ENCODE data around the gene CNTFR. TPM values are rescaled to one million over a fixed set of nuclear protein-coding genes. Genes with fewer than 3 reads are reported as not detected.

Gene CNTFR
- total RNA-seq, 4 donors from 2014 or later, result 19.7 to 146 (median 118) TPM

GRCh38 chr9:34588671-34589635, 571 bp downstream of the CNTFR start:
- H3K4me3 ChIP-seq, result peak overlapping the region; percentile 56 to 82 (median 67)
- H3K36me3 ChIP-seq, result no peaks in the 10 kb centered on the region
- intact Hi-C loops (cut with DNase I; ENCODE audit: low total_unique reads), result no loop called here
- peak in 1 of 2 donors; percentile 46 for DNase-seq
- H3K27ac ChIP-seq, result peak overlapping the region; percentile 66 to 93 (median 85)
- no peaks in the 10 kb centered on the region for H3K27me3 ChIP-seq
- no peak for TF ChIP-seq CTCF (IDR thresholded peaks at IDR 0.05 in 4 of 5, conservative IDR thresholded peaks at IDR 0.05 in 1 of 5)
- no peak for TF ChIP-seq POLR2A (IDR thresholded peaks at IDR 0.05)
- ATAC-seq, result peak in 1 of 2 donors; percentile 7
- in situ Hi-C loops (cut with MboI; ENCODE audit: low sequenced_read_pairs in 4 of 4), result no loop called here
- H3K4me1 ChIP-seq, result peaks cover 44 to 67% of the 10 kb centered on the region in 2 donors
- no peaks in the 10 kb centered on the region for H3K9me3 ChIP-seq

- no peaks in the 10 kb centered on the region for H3K9me3 ChIP-seq
- H3K36me3 ChIP-seq, result no peaks in the 10 kb centered on the region
- H3K4me1 ChIP-seq, result peaks cover 35 to 67% of the 10 kb centered on the region in 2 donors
- intact Hi-C loops (cut with DNase I; ENCODE audit: low total_unique reads), result no loop called here
- in situ Hi-C loops (cut with MboI; ENCODE audit: low sequenced_read_pairs in 4 of 4), result no loop called here
- H3K27me3 ChIP-seq, result no peaks in the 10 kb centered on the region
- TF ChIP-seq POLR2A (IDR thresholded peaks at IDR 0.05), result no peak
- no peak for TF ChIP-seq CTCF (IDR thresholded peaks at IDR 0.05 in 4 of 5, conservative IDR thresholded peaks at IDR 0.05 in 1 of 5)
- H3K27ac ChIP-seq, result peak overlapping the region in 3 of 4 donors; percentile 82 to 93 (median 88)
- H3K4me3 ChIP-seq, result peak overlapping the region in 3 of 4 donors; percentile 56 to 82 (median 76)
- DNase-seq, result no peak
- ATAC-seq, result no peak
Measured at GRCh38 chr9:34587271-34587670, 2.3 kb downstream of the CNTFR start.

- peaks cover 25 to 60% of the 10 kb centered on the region in 2 donors for H3K4me1 ChIP-seq
- DNase-seq (no peak), ATAC-seq (no peak)
- TF ChIP-seq POLR2A (IDR thresholded peaks at IDR 0.05) (no peak), CTCF (IDR thresholded peaks at IDR 0.05 in 4 of 5, conservative IDR thresholded peaks at IDR 0.05 in 1 of 5) (no peak)
- H3K36me3 ChIP-seq, result no peaks in the 10 kb centered on the region
- H3K9me3 ChIP-seq, result no peaks in the 10 kb centered on the region
- intact Hi-C loops (cut with DNase I; ENCODE audit: low total_unique reads) (no loop called here), in situ Hi-C loops (cut with MboI; ENCODE audit: low sequenced_read_pairs in 4 of 4) (no loop called here)
- H3K27ac ChIP-seq, result peak overlapping the region in 3 of 4 donors; percentile 82 to 93 (median 88)
- no peaks in the 10 kb centered on the region for H3K27me3 ChIP-seq
- peak overlapping the region in 3 of 4 donors; percentile 29 to 82 (median 56) for H3K4me3 ChIP-seq
Measured at GRCh38 chr9:34585946-34586669, 3.4 kb downstream of the CNTFR start.

- no peak overlapping the region for H3K4me3 ChIP-seq
- TF ChIP-seq CTCF (IDR thresholded peaks at IDR 0.05 in 4 of 5, conservative IDR thresholded peaks at IDR 0.05 in 1 of 5) (no peak), POLR2A (IDR thresholded peaks at IDR 0.05) (no peak)
- H3K36me3 ChIP-seq, result no peaks in the 10 kb centered on the region
- intact Hi-C loops (cut with DNase I; ENCODE audit: low total_unique reads), result no loop called here
- peak overlapping the region in 3 of 4 donors; percentile 22 to 88 (median 82) for H3K27ac ChIP-seq
- peaks cover 20 to 59% of the 10 kb centered on the region in 2 donors for H3K4me1 ChIP-seq
- no peaks in the 10 kb centered on the region for H3K9me3 ChIP-seq
- peak; percentile 26 to 51 for ATAC-seq
- peak in 1 of 2 donors; percentile 55 for DNase-seq
- H3K27me3 ChIP-seq, result no peaks in the 10 kb centered on the region
- in situ Hi-C loops (cut with MboI; ENCODE audit: low sequenced_read_pairs in 4 of 4), result no loop called here
Measured at GRCh38 chr9:34584970-34585369, 4.6 kb downstream of the CNTFR start.
